K562 (cell line): ENCODE data around the gene ENC1. TPM values are rescaled to one million over a fixed set of nuclear protein-coding genes. Genes with fewer than 3 reads are reported as not detected.

ENCODE experiments used
- ATAC-seq: fragments of 200-7000 bp; cut with Tn5 transposase; 3 replicates; pipeline ENCODE4 v1.9.1; 2020; ENCODE audit warnings: moderate library complexity
- BruUV-seq: library from RNA; stranded (reverse); fragments of 400-500 nt; replicated peaks from 2 replicates; lab custom pipeline; 2021; lab: Mats Ljungman, UMichigan
- CTCF ChIA-PET: fragments of 300-600 bp; formaldehyde crosslinking; extraction: SDS; loops from one replicate; lab custom pipeline; 2021; ENCODE audit warnings: low intra/inter-chr PET ratio; lab: Yijun Ruan, JAX
- POLR2A ChIA-PET: fragments of 300-600, 350-650 bp; sonication (Branson Sonifier 250); formaldehyde crosslinking; extraction: SDS; loops from one replicate; lab custom pipeline; 2021; ENCODE audit warnings: antibody characterized with exemption, inconsistent platforms; lab: Yijun Ruan, JAX
- DNase-seq, 4 experiments: peaks; one replicate each; pipeline versions ENCODE4 v3.0.0 to v3.0.0-alpha.2; 2011 to 2018; ENCODE audit warnings: low spot score in 3 of 4, mixed read lengths in 3 of 4; ENCODE audit errors: extremely low read depth in 1 of 4
- FAIRE-seq: peaks from 2 replicates; lab custom pipeline; 2011; peaks lifted over from hg19 to GRCh38; lab: Jason Lieb, UNC
- H2AFZ ChIP-seq: 2 replicates; pipeline ENCODE4 v1.6.0; 2011; ENCODE audit warnings: low read depth, low read length, control low read depth, inconsistent platforms
- H3K27ac ChIP-seq: fragments of 200-600 bp; 3 replicates; pipeline ENCODE4 v1.8.0; 2011; ENCODE audit warnings: low read depth, mild to moderate bottlenecking, control low read depth, inconsistent platforms, low read length, moderate library complexity, mixed read lengths; ENCODE audit errors: extremely low read depth
- H3K27me3 ChIP-seq, 2 experiments: fragments of 300-600 bp in 1 of 2; 2 replicates in 1 of 2; 3 replicates in 1 of 2; pipeline versions ENCODE4 v1.6.0 to v1.8.0; 2011; ENCODE audit warnings: inconsistent platforms in 2 of 2, low read length in 2 of 2, mild to moderate bottlenecking in 1 of 2, mixed read lengths in 1 of 2, moderate library complexity in 1 of 2; ENCODE audit not compliant: control insufficient read depth in 2 of 2, insufficient read depth in 2 of 2
- H3K36me3 ChIP-seq: fragments of 300-600 bp; 3 replicates; pipeline ENCODE4 v1.8.0; 2011; ENCODE audit warnings: mild to moderate bottlenecking, low read length, inconsistent platforms; ENCODE audit not compliant: control insufficient read depth, insufficient read depth
- H3K4me1 ChIP-seq, 2 experiments: fragments of 200-600 bp in 1 of 2; replicated peaks in 1 of 2; 2 replicates in 1 of 2; 3 replicates in 1 of 2; pipeline versions ENCODE4 v1.5.1 to v1.8.0; 2011; ENCODE audit warnings: inconsistent platforms in 2 of 2, low read length in 2 of 2, mild to moderate bottlenecking in 1 of 2, mixed read lengths in 1 of 2, moderate library complexity in 1 of 2; ENCODE audit not compliant: control insufficient read depth in 2 of 2, insufficient read depth in 2 of 2
- H3K4me2 ChIP-seq: 2 replicates; pipeline ENCODE4 v1.6.1; 2011; ENCODE audit warnings: low read length, control low read depth, inconsistent platforms, mixed read lengths; ENCODE audit not compliant: insufficient read depth
- H3K4me3 ChIP-seq: fragments of 200-600 bp; sonication (generic), shearing (Covaris generic); 2 replicates; pipeline ENCODE4 v1.5.1; 2016; ENCODE audit warnings: control low read depth, inconsistent platforms
- H3K79me2 ChIP-seq: fragments of 200-600 bp; 3 replicates; pipeline ENCODE4 v1.8.0; 2011; ENCODE audit warnings: low read length, inconsistent platforms; ENCODE audit not compliant: control insufficient read depth, insufficient read depth
- H3K9ac ChIP-seq, 2 experiments: 2 replicates each; pipeline versions ENCODE4 v1.6.0 to v1.6.1; 2011; ENCODE audit warnings: low read depth in 2 of 2, low read length in 2 of 2, control low read depth in 1 of 2, inconsistent platforms in 1 of 2, mild to moderate bottlenecking in 1 of 2, mixed read lengths in 1 of 2; ENCODE audit not compliant: insufficient read depth in 1 of 2
- H3K9me1 ChIP-seq: one replicate; pipeline ENCODE4 v1.6.0; 2011; ENCODE audit warnings: inconsistent platforms, mild to moderate bottlenecking, low read length, moderate library complexity; ENCODE audit not compliant: control insufficient read depth, insufficient read depth
- H3K9me3 ChIP-seq: replicated peaks from 2 replicates; pipeline ENCODE4 v1.5.1; 2011; ENCODE audit warnings: low read depth, low read length, inconsistent platforms; ENCODE audit not compliant: control insufficient read depth, insufficient read depth
- H4K20me1 ChIP-seq: replicated peaks from 2 replicates; pipeline ENCODE4 v1.6.1; 2011; ENCODE audit warnings: low read length, inconsistent platforms, mixed read lengths; ENCODE audit not compliant: control insufficient read depth, insufficient read depth
- DNMT1 ChIP-seq: fragments of 450-650 bp; IDR thresholded peaks from 2 replicates; pipeline ENCODE4 v1.6.1; 2016; ENCODE audit warnings: antibody characterized with exemption, mild to moderate bottlenecking
- HDAC1 ChIP-seq, 2 experiments: fragments of 450-650 bp; IDR thresholded peaks; 2 replicates each; pipeline ENCODE4 v1.6.1; 2016 to 2017; ENCODE audit warnings: inconsistent platforms in 1 of 2, mild to moderate bottlenecking in 1 of 2, moderate library complexity in 1 of 2
- KDM1A ChIP-seq, 2 experiments: fragments of 450-650 bp; IDR thresholded peaks; 2 replicates each; pipeline ENCODE4 v1.6.1; 2016; ENCODE audit warnings: mild to moderate bottlenecking in 2 of 2
- NCOA4 ChIP-seq: fragments of 450-650 bp; IDR thresholded peaks from 2 replicates; pipeline ENCODE4 v1.6.1; 2018; ENCODE audit warnings: mild to moderate bottlenecking; ENCODE audit not compliant: partially characterized antibody
- NR2C2 ChIP-seq, 2 experiments: fragments of 200-800 bp in 1 of 2; sonication (Bioruptor generic) in 1 of 2; sonication (generic) in 1 of 2; formaldehyde crosslinking in 1 of 2; IDR thresholded peaks; 2 replicates each; pipeline versions ENCODE4 v1.6.1 to v1.8.0; 2016 to 2022; ENCODE audit warnings: mild to moderate bottlenecking in 1 of 2, missing compliant biosample characterization in 1 of 2, missing genetic modification characterization in 1 of 2, missing genetic modification reagents in 1 of 2
- NRF1 ChIP-seq, 2 experiments: fragments of 450-650 bp; IDR thresholded peaks in 1 of 2; conservative IDR thresholded peaks in 1 of 2; 2 replicates each; pipeline ENCODE4 v1.6.1; 2014; ENCODE audit warnings: mild to moderate bottlenecking in 2 of 2
- RFX7 ChIP-seq: fragments of 250-450 bp; sonication (Bioruptor Pico); IDR thresholded peaks from 2 replicates; pipeline ENCODE4 v1.5.1; 2021; ENCODE audit warnings: mild to moderate bottlenecking
- SUPT5H ChIP-seq: fragments of 450-650 bp; IDR thresholded peaks from 2 replicates; pipeline ENCODE4 v1.6.1; 2016
- ZFX ChIP-seq: sonication (generic); formaldehyde crosslinking; IDR thresholded peaks from 2 replicates; pipeline ENCODE4 v1.8.0; 2022; ENCODE audit warnings: mild to moderate bottlenecking, missing genetic modification reagents, moderate library complexity
- WGBS: fragments of 100-300 bp; shearing (Covaris generic); methylation state at CpG from one replicate; pipeline ENCODE4 v1.1.6; 2016; ENCODE audit warnings: low coverage, mixed read lengths; ENCODE audit not compliant: insufficient coverage; ENCODE audit errors: missing lambda C conversion rate; 5-methylcytosine and 5-hydroxymethylcytosine counted together
- in situ Hi-C: fragments of 300-500 bp; cut with MboI; formaldehyde crosslinking; loops from 4 replicates; pipeline ENCODE4 v1.15.0; 2018; ENCODE audit warnings: inconsistent platforms, mixed read lengths
- intact Hi-C: fragments of 100-400 bp; cut with micrococcal nuclease; formaldehyde crosslinking; loops from 2 replicates; pipeline ENCODE4 v1.14.2; 2022
- polyA plus RNA-seq, 8 experiments: library from polyadenylated mRNA; depleted of rRNA in 4 of 8; stranded (reverse) in 5 of 8; unstranded in 3 of 8; fragments of >200 nt; fragmentation: Nextera tagmentation in 2 of 8; fragmentation: Illumina TruSeq in 1 of 8; extraction: Ambion mirVana in 2 of 8; extraction: Trizol in 1 of 8; gene quantifications; 2 replicates each; pipeline versions ENCODE4 v1.2.1 to v1.2.3, GENCODE V29; 2011 to 2014; ENCODE audit warnings: inconsistent platforms in 1 of 8, missing spikeins in 1 of 8
- total RNA-seq, 7 experiments: library from RNA; depleted of rRNA in 6 of 7; stranded (reverse); fragments of >200 nt in 6 of 7; fragmentation: Illumina TruSeq in 2 of 7; extraction: Trizol in 2 of 7; gene quantifications; 2 replicates each; pipeline versions ENCODE4 v1.2.1 to v1.2.3, GENCODE V29; 2011 to 2021; ENCODE audit warnings: low replicate concordance in 1 of 7
- TF ChIP-seq, protein P1 (sequence below): fragments of 450-650 bp; IDR thresholded peaks from 2 replicates; pipeline ENCODE4 v1.6.1; 2017; ENCODE audit warnings: antibody characterized with exemption
- TF ChIP-seq, protein P2 (sequence below): fragments of 450-650 bp; IDR thresholded peaks from 2 replicates; pipeline ENCODE4 v1.6.1; 2018; ENCODE audit not compliant: partially characterized antibody
- TF ChIP-seq, protein P3 (sequence below), 2 experiments: fragments of 450-650 bp; conservative IDR thresholded peaks; 2 replicates each; pipeline ENCODE4 v1.6.1; 2017; ENCODE audit warnings: mild to moderate bottlenecking in 2 of 2, moderate library complexity in 2 of 2

ENC1 gene
- total and polyA plus RNA-seq, 9 of the 15 experiments (the other 6 are each of a cell fraction or from before 2014, with no cell fraction given): 0.17 to 3.2 (median 0.97) TPM

DNA sequence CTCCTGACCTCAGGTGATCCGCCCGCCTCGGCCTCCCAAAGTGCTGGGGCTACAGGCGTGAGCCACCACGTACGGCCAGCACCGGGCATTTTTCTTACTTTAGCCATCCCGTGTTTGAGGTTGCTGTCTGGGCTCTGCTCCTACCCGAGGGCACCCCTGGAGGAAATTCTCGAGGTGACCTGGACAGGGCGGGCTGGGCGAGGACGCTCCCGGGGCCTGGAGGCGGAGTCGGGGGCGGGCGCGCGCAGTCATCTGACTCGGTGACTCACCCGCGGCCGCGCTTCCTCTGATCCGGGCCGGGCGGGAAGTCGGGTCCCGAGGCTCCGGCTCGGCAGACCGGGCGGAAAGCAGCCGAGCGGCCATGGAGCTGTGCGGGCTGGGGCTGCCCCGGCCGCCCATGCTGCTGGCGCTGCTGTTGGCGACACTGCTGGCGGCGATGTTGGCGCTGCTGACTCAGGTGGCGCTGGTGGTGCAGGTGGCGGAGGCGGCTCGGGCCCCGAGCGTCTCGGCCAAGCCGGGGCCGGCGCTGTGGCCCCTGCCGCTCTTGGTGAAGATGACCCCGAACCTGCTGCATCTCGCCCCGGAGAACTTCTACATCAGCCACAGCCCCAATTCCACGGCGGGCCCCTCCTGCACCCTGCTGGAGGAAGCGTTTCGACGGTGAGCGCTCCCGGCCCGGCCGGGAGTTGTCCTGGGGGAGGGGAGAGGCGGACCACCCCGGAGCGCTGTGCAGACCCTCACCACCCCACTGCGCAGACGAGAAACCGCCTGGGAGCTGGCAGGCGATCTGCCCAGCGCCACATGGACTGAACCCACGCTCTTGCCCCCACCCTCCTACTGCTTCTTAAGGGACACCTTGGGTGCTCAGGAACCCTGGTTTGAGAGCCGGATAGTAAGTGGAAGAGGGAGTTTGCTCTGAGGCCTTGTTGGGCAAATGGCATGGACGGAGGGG lies 44.6 kb upstream of the ENC1 start, which contains the start of gene HEXB:
HEXB (plus strand) TSS at position 334 of the 952 bp plus-strand sequence; CDS start at position 362, 28 bp downstream.
- peak within 1 kb of the TSS; percentile 90 for H3K27ac ChIP-seq
- in situ Hi-C loops: no loop called here
- intact Hi-C loops: loop anchor here (10.0 kb wide), 1 partner anchor 550 kb away; the partner anchor contains the start of gene ANKRD31
- peak; percentile 97 for ATAC-seq
- H3K79me2 ChIP-seq: peaks cover 28% of the 10 kb centered on the region
- H3K27me3 ChIP-seq: no peaks in the 10 kb centered on the region
- ChIA-PET POLR2A (interaction anchor here (0.5 to 1.2 kb wide), 4 partner anchors 11 to 210 kb away, joined by 3 to 4 read pairs (median 4); no protein-coding TSS in a partner anchor), CTCF (interaction anchor here (0.7 kb wide), 1 partner anchor 51 kb away, joined by 3 read pairs; no protein-coding TSS in a partner anchor)
- peak within 1 kb of the TSS; percentile 88 to 99 for H3K9ac ChIP-seq
- H3K4me3 ChIP-seq: peak within 1 kb of the TSS; percentile 95
- under 1% methylated on average over 49 of the region's 78 CpGs for WGBS
- H3K9me3 ChIP-seq: no peaks in the 10 kb centered on the region
- H2AFZ ChIP-seq: peak within 1 kb of the TSS; percentile 95
- DNase-seq: peak; percentile 91 to 93 (median 92)
- BruUV-seq: no TSS peak
- peaks cover 19 to 23% of the 10 kb centered on the region in 2 experiments for H3K4me1 ChIP-seq
- no peaks in the 10 kb centered on the region for H3K9me1 ChIP-seq
- peaks cover 31% of the 10 kb centered on the region for H3K36me3 ChIP-seq
- peak within 1 kb of the TSS; percentile 97 for H3K4me2 ChIP-seq
- peak; percentile 48 for FAIRE-seq
- H4K20me1 ChIP-seq: peaks cover 7% of the 10 kb centered on the region; the same call in 1 of the 2 replicates
- TF ChIP-seq HDAC1 (IDR thresholded peaks at IDR 0.05) (peak in 1 of 2 experiments; percentile 21; a peak in 1 of 4 replicates), NCOA4 (no peak), RFX7 (CRISPR knock-in tag) (no peak), NRF1 (conservative IDR thresholded peaks at IDR 0.05 in 1 of 2, IDR thresholded peaks at IDR 0.05 in 1 of 2) (peak; percentile 68 to 75), ZFX (CRISPR knock-in tag) (peak; percentile 96), KDM1A (IDR thresholded peaks at IDR 0.05) (0 out of 4 replicates have a peak, but pooled peaks of 1 of the 2 experiments have one; percentile 22), NR2C2 (CRISPR knock-in tag; IDR thresholded peaks at IDR 0.05) (no peak), NR2C2 (tag; IDR thresholded peaks at IDR 0.05) (peak; percentile 31; the same call in 1 of the 2 replicates), DNMT1 (no peak), SUPT5H (peak; percentile 91)
- TF ChIP-seq, protein P1, sequence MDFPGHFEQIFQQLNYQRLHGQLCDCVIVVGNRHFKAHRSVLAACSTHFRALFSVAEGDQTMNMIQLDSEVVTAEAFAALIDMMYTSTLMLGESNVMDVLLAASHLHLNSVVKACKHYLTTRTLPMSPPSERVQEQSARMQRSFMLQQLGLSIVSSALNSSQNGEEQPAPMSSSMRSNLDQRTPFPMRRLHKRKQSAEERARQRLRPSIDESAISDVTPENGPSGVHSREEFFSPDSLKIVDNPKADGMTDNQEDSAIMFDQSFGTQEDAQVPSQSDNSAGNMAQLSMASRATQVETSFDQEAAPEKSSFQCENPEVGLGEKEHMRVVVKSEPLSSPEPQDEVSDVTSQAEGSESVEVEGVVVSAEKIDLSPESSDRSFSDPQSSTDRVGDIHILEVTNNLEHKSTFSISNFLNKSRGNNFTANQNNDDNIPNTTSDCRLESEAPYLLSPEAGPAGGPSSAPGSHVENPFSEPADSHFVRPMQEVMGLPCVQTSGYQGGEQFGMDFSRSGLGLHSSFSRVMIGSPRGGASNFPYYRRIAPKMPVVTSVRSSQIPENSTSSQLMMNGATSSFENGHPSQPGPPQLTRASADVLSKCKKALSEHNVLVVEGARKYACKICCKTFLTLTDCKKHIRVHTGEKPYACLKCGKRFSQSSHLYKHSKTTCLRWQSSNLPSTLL: no peak
- TF ChIP-seq, protein P2, sequence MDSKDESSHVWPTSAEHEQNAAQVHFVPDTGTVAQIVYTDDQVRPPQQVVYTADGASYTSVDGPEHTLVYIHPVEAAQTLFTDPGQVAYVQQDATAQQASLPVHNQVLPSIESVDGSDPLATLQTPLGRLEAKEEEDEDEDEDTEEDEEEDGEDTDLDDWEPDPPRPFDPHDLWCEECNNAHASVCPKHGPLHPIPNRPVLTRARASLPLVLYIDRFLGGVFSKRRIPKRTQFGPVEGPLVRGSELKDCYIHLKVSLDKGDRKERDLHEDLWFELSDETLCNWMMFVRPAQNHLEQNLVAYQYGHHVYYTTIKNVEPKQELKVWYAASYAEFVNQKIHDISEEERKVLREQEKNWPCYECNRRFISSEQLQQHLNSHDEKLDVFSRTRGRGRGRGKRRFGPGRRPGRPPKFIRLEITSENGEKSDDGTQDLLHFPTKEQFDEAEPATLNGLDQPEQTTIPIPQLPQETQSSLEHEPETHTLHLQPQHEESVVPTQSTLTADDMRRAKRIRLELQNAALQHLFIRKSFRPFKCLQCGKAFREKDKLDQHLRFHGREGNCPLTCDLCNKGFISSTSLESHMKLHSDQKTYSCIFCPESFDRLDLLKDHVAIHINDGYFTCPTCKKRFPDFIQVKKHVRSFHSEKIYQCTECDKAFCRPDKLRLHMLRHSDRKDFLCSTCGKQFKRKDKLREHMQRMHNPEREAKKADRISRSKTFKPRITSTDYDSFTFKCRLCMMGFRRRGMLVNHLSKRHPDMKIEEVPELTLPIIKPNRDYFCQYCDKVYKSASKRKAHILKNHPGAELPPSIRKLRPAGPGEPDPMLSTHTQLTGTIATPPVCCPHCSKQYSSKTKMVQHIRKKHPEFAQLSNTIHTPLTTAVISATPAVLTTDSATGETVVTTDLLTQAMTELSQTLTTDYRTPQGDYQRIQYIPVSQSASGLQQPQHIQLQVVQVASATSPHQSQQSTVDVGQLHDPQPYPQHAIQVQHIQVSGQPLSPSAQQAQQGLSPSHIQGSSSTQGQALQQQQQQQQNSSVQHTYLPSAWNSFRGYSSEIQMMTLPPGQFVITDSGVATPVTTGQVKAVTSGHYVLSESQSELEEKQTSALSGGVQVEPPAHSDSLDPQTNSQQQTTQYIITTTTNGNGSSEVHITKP: peak; percentile 73
- TF ChIP-seq, protein P3, sequence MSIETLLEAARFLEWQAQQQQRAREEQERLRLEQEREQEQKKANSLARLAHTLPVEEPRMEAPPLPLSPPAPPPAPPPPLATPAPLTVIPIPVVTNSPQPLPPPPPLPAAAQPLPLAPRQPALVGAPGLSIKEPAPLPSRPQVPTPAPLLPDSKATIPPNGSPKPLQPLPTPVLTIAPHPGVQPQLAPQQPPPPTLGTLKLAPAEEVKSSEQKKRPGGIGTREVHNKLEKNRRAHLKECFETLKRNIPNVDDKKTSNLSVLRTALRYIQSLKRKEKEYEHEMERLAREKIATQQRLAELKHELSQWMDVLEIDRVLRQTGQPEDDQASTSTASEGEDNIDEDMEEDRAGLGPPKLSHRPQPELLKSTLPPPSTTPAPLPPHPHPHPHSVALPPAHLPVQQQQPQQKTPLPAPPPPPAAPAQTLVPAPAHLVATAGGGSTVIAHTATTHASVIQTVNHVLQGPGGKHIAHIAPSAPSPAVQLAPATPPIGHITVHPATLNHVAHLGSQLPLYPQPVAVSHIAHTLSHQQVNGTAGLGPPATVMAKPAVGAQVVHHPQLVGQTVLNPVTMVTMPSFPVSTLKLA (conservative IDR thresholded peaks at IDR 0.05): peak in 1 of 2 experiments; percentile 54; a peak in 2 of 4 replicates
